Measurements from ENCODE around the gene ELP4.
"Not testable (repeated sequence)": the region's sequence is repeated elsewhere in the genome, so short reads cannot be mapped to it uniquely, and the experiment has no call there.

Gene ELP4

GRCh38 chr11:31492320-31492913 lies 17.1 kb upstream of the ELP4 start:
- TF ChIP-seq CTCF (IDR thresholded peaks at IDR 0.05; ENCODE audit: insufficient read depth, low read length, poor library complexity, severe bottlenecking): no peak
- no peak for TF ChIP-seq EZH2phosphoT487 (conservative IDR thresholded peaks at IDR 0.05; ENCODE audit: low read length)
- Histone ChIP-seq H3K4me3 (ENCODE audit: insufficient read depth, low read length, poor library complexity, severe bottlenecking) (no peak overlapping the region), H3K9me3 (ENCODE audit: insufficient read depth, low read length) (no peaks in the 10 kb centered on the region), H3K27me3 (ENCODE audit: low read length) (no peaks in the 10 kb centered on the region), H3K9ac (ENCODE audit: low read length) (no peak overlapping the region), H2AFZ (ENCODE audit: low read depth, low read length, severe bottlenecking) (no peak overlapping the region), H3F3A (ENCODE audit: insufficient read depth) (0 out of 2 replicates have a peak, but pooled peaks cover 3% of the 10 kb centered on the region), H3K4me2 (ENCODE audit: low read depth, low read length, poor library complexity, severe bottlenecking) (no peak overlapping the region), H3K9me2 (replicated peaks; ENCODE audit: insufficient read depth, low read length) (no peaks in the 10 kb centered on the region), H4K20me1 (ENCODE audit: low read depth, low read length) (0 out of 2 replicates have a peak, but pooled peaks cover 4% of the 10 kb centered on the region), H3K27ac (ENCODE audit: low read depth, low read length) (no peak overlapping the region), H3K36me3 (ENCODE audit: low read length) (no peaks in the 10 kb centered on the region), H3K79me2 (ENCODE audit: insufficient read depth, low read length) (peaks cover 51% of the 10 kb centered on the region)

GRCh38 chr11:31493235-31493634 lies 16.3 kb upstream of the ELP4 start:
- Histone ChIP-seq H3K9me2 (replicated peaks; ENCODE audit: insufficient read depth, low read length) (no peaks in the 10 kb centered on the region), H3K79me2 (ENCODE audit: insufficient read depth, low read length) (peaks cover 51% of the 10 kb centered on the region), H3K36me3 (ENCODE audit: low read length) (no peaks in the 10 kb centered on the region), H3F3A (ENCODE audit: insufficient read depth) (0 out of 2 replicates have a peak, but pooled peaks cover 2% of the 10 kb centered on the region), H3K27ac (ENCODE audit: low read depth, low read length) (no peak overlapping the region), H3K4me2 (ENCODE audit: low read depth, low read length, poor library complexity, severe bottlenecking) (no peak overlapping the region), H3K9ac (ENCODE audit: low read length) (no peak overlapping the region), H4K20me1 (ENCODE audit: low read depth, low read length) (0 out of 2 replicates have a peak, but pooled peaks cover 2% of the 10 kb centered on the region), H2AFZ (ENCODE audit: low read depth, low read length, severe bottlenecking) (no peak overlapping the region), H3K4me3 (ENCODE audit: insufficient read depth, low read length, poor library complexity, severe bottlenecking) (no peak overlapping the region), H3K9me3 (ENCODE audit: insufficient read depth, low read length) (no peaks in the 10 kb centered on the region), H3K27me3 (ENCODE audit: low read length) (no peaks in the 10 kb centered on the region)
- TF ChIP-seq CTCF (IDR thresholded peaks at IDR 0.05; ENCODE audit: insufficient read depth, low read length, poor library complexity, severe bottlenecking): no peak
- TF ChIP-seq EZH2phosphoT487 (conservative IDR thresholded peaks at IDR 0.05; ENCODE audit: low read length): no peak

GRCh38 chr11:31493762-31494161 lies 15.8 kb upstream of the ELP4 start:
- H4K20me1 ChIP-seq (ENCODE audit: low read depth, low read length); H3K9me3 ChIP-seq (ENCODE audit: insufficient read depth, low read length); H3K4me2 ChIP-seq (ENCODE audit: low read depth, low read length, poor library complexity, severe bottlenecking); H3K36me3 ChIP-seq (ENCODE audit: low read length); H3K9ac ChIP-seq (ENCODE audit: low read length); H3F3A ChIP-seq (ENCODE audit: insufficient read depth); H3K27ac ChIP-seq (ENCODE audit: low read depth, low read length); H3K9me2 ChIP-seq (replicated peaks; ENCODE audit: insufficient read depth, low read length); H2AFZ ChIP-seq (ENCODE audit: low read depth, low read length, severe bottlenecking); H3K27me3 ChIP-seq (ENCODE audit: low read length); H3K4me3 ChIP-seq (ENCODE audit: insufficient read depth, low read length, poor library complexity, severe bottlenecking): not testable (repeated sequence)
- H3K79me2 ChIP-seq (ENCODE audit: insufficient read depth, low read length): peaks cover 54% of the 10 kb centered on the region

GRCh38 chr11:31499576-31500178 lies 9.9 kb upstream of the ELP4 start:
- Histone ChIP-seq H3K9me2 (replicated peaks; ENCODE audit: insufficient read depth, low read length) (no peaks in the 10 kb centered on the region), H3K79me2 (ENCODE audit: insufficient read depth, low read length) (peaks cover 94% of the 10 kb centered on the region)

More at GRCh38 chr11:31499576-31500178, 9.9 kb upstream of the ELP4 start:
- Histone ChIP-seq H2AFZ (ENCODE audit: low read depth, low read length, severe bottlenecking) (no peak overlapping the region), H3K27ac (ENCODE audit: low read depth, low read length) (no peak overlapping the region), H3K9ac (ENCODE audit: low read length) (no peak overlapping the region), H3K36me3 (ENCODE audit: low read length) (peaks cover 19% of the 10 kb centered on the region; the same call in 1 of the 2 replicates), H3K9me3 (ENCODE audit: insufficient read depth, low read length) (no peaks in the 10 kb centered on the region), H3K4me2 (ENCODE audit: low read depth, low read length, poor library complexity, severe bottlenecking) (no peak overlapping the region), H3F3A (ENCODE audit: insufficient read depth) (0 out of 2 replicates have a peak, but pooled peaks cover 4% of the 10 kb centered on the region), H3K4me3 (ENCODE audit: insufficient read depth, low read length, poor library complexity, severe bottlenecking) (no peak overlapping the region), H3K27me3 (ENCODE audit: low read length) (no peaks in the 10 kb centered on the region), H4K20me1 (ENCODE audit: low read depth, low read length) (peaks cover 4% of the 10 kb centered on the region; the same call in 1 of the 2 replicates)
- no peak for TF ChIP-seq CTCF (IDR thresholded peaks at IDR 0.05; ENCODE audit: insufficient read depth, low read length, poor library complexity, severe bottlenecking)
- TF ChIP-seq EZH2phosphoT487 (conservative IDR thresholded peaks at IDR 0.05; ENCODE audit: low read length): no peak

Data from SU-DHL-6 (cell line).